A549 (cell line): ENCODE measurements around the gene ASB13.

Experiments
- CEBPB ChIP-seq, 2 experiments: fragments of >200 bp in 1 of 2; sonication (Bioruptor Twin) in 1 of 2; formaldehyde crosslinking in 1 of 2; IDR thresholded peaks; 2 replicates each; pipeline ENCODE4 v1.6.1; 2012 to 2016
- CTCF ChIP-seq: fragments of >200 bp; sonication (Bioruptor Twin); formaldehyde crosslinking; IDR thresholded peaks from 3 replicates; pipeline ENCODE4 v1.5.1; 2016
- EP300 ChIP-seq, 2 experiments: fragments of >200 bp; sonication (Bioruptor Twin); formaldehyde crosslinking; IDR thresholded peaks; 2 replicates in 1 of 2; 3 replicates in 1 of 2; pipeline ENCODE4 v1.6.1; 2016 to 2017
- FOXS1 ChIP-seq: fragments of 250-450 bp; sonication (Bioruptor Pico); IDR thresholded peaks from 2 replicates; pipeline ENCODE4 v1.5.0; 2020; ENCODE audit warnings: mild to moderate bottlenecking, moderate library complexity
- HEYL ChIP-seq: fragments of 250-450 bp; sonication (Bioruptor Pico); IDR thresholded peaks from 2 replicates; pipeline ENCODE4 v1.8.0; 2021; ENCODE audit warnings: mild to moderate bottlenecking, moderate library complexity
- HOXB5 ChIP-seq: fragments of 250-450 bp; sonication (Bioruptor Pico); IDR thresholded peaks from 2 replicates; pipeline ENCODE4 v1.5.0; 2020; ENCODE audit warnings: mild to moderate bottlenecking, moderate library complexity
- KDM1A ChIP-seq: fragments of 200-600 bp; sonication (generic); IDR thresholded peaks from 2 replicates; pipeline ENCODE4 v1.6.1; 2016; ENCODE audit warnings: low read depth, mild to moderate bottlenecking
- MAFK ChIP-seq: fragments of 450-650 bp; IDR thresholded peaks from 2 replicates; pipeline ENCODE4 v1.6.1; 2014; ENCODE audit not compliant: partially characterized antibody
- NR3C1 ChIP-seq: fragments of >200 bp; sonication (Bioruptor Twin); formaldehyde crosslinking; IDR thresholded peaks from 3 replicates; pipeline ENCODE4 v1.6.1; 2017
- POLR2AphosphoS2 ChIP-seq: conservative IDR thresholded peaks from 2 replicates; pipeline ENCODE4 v1.6.1; 2012; ENCODE audit warnings: low read length, improper control_type of control experiment, inconsistent platforms
- RFX5 ChIP-seq: fragments of 450-650 bp; IDR thresholded peaks from 2 replicates; pipeline ENCODE4 v1.7.1; 2014; ENCODE audit warnings: antibody characterized with exemption, mild to moderate bottlenecking, moderate library complexity
- SMC3 ChIP-seq: fragments of >200 bp; sonication (Bioruptor Twin); formaldehyde crosslinking; IDR thresholded peaks from 3 replicates; pipeline ENCODE4 v1.6.1; 2018; ENCODE audit warnings: inconsistent platforms
- TF ChIP-seq, protein P1 (sequence below): fragments of 450-650 bp; IDR thresholded peaks from 2 replicates; pipeline ENCODE4 v1.6.1; 2014; ENCODE audit warnings: antibody characterized with exemption

DNA sequence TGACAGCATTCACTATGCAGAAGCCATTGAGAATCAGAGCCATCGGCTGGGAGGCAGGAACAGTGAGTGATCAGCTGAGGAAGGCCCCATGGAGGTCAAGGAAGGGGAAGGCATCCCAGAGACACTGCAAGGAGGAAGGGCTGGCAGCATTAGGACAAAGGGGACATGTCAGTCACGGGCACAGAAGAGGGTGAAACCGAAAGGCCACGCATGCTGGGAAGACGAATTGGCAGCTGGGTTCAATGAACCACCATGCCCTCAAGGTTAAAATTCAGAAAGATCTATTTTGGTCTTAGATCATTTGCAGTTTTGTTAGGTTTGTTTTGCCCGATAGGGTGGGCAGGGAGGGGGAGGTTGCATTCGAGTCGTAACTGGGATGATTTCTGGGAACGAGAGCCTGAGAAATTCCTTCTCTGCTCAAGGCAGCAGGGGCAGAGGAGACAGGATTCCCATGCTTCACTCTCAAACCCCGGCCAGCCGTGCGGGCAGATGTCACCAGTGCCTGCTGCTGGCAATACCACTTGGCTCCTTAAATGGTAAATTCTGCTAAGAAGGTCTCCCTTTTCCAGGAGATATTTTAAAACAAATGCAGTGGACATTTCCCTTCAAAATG lies 57.7 kb downstream of the ASB13 start:
- TF ChIP-seq FOXS1 (CRISPR knock-in tag), result no peak
- no peak for TF ChIP-seq MAFK
- TF ChIP-seq CTCF, result no peak
- TF ChIP-seq CEBPB (IDR thresholded peaks at IDR 0.05), result no peak
- no peak for TF ChIP-seq RFX5
- no peak for TF ChIP-seq EP300 (IDR thresholded peaks at IDR 0.05)
- TF ChIP-seq HOXB5 (CRISPR knock-in tag), result no peak
- TF ChIP-seq POLR2AphosphoS2, result no peak
- TF ChIP-seq KDM1A, result no peak
- TF ChIP-seq HEYL, result no peak
- TF ChIP-seq, protein P1, sequence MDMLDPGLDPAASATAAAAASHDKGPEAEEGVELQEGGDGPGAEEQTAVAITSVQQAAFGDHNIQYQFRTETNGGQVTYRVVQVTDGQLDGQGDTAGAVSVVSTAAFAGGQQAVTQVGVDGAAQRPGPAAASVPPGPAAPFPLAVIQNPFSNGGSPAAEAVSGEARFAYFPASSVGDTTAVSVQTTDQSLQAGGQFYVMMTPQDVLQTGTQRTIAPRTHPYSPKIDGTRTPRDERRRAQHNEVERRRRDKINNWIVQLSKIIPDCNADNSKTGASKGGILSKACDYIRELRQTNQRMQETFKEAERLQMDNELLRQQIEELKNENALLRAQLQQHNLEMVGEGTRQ, result no peak
- no peak for TF ChIP-seq NR3C1
- TF ChIP-seq SMC3, result no peak
